Activated effector memory CD4-positive, alpha-beta T cell treated with Interleukin-2 at 50 U/mL for 16 hours (primary cell): ENCODE measurements around the gene IL23R.

Source experiments
- DNase-seq: peaks from one replicate; pipeline ENCODE4 v3.0.0-alpha.2; 2020

The IL23R gene

DNA sequence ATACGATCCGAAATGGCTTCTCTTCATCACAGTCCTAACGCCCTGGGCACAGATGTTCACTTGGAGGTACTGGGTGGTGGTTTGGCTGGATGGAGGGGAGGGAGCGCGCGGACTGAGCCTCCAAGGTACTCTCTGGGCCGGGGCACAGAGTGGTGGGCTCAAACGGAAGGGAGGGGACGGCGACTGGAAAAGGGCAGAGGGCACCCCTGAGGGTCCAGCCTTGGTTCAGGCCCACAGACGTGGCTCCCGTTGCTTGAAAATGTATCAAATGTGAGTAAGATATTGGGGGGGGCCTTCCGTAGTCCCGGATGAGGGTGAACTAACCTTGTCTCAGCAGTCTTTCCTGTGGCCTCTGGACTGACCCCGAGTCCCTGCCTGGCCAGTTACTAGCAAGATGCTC is 141.9 kb downstream of the IL23R start:
- DNase-seq = no peak
